Measurements from ENCODE around the gene AMPH.

DNA sequence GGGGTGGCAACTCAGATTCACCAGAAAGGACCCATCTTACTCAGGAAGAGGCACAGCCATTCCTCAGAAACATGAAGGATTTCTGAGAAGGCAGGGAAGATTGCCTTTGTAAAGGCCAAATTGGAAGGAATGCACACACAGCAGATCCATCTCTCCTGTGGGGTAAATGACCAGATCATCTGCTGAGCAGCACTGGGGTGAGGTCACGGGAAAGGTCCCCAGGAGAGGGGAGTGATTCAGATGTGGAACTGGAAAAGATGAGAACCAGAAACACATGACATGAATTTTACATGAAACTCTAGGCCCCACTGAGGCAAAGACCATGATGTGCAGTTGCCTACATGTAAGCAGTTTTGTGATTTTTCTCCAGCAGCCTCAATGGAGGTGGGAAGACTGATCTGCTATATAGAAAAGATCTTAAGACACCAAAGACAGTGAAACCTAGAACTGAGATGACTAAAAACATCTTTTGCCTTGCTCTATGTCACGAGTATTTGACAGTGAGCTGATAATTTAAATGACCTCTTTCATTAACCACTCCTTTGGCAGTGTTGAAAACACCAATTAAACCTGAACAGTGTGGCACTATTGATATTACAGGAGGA, 91.6 kb downstream of the AMPH start:
- TF ChIP-seq CTCF (IDR thresholded peaks at IDR 0.05) (no peak), POLR2A (IDR thresholded peaks at IDR 0.05) (no peak)

Measured in thyroid gland (tissue), 4 donors.